HT1080 (cell line): ENCODE results near the gene KCNQ1. TPM values are rescaled to one million over a fixed set of nuclear protein-coding genes. Genes with fewer than 3 reads are reported as not detected.

ENCODE experiments used
- DNase-seq: peaks from one replicate; pipeline ENCODE4 v3.0.0-alpha.2; 2015; ENCODE audit warnings: low read depth
- total RNA-seq: library from RNA; depleted of rRNA; stranded (reverse); fragments of >200 nt; shearing (Covaris generic); gene quantifications from 2 replicates; pipeline ENCODE4 v1.2.3, GENCODE V29; 2014

KCNQ1 gene
- total RNA-seq, 1 experiment from 2014 or later, result not detected

GRCh38 chr11:2577991-2578928, 133.5 kb downstream of the KCNQ1 start:
- no peak for DNase-seq

GRCh38 chr11:2578929-2579270, 134.1 kb downstream of the KCNQ1 start:
- DNase-seq, result no peak

- DNase-seq, result no peak
These were observed 134.7 kb downstream of the KCNQ1 start for GRCh38 chr11:2579315-2580060.

- no peak for DNase-seq
These were observed 135.2 kb downstream of the KCNQ1 start for GRCh38 chr11:2580061-2580421.

GRCh38 chr11:2580571-2581001, 135.8 kb downstream of the KCNQ1 start:
- DNase-seq, result no peak

- DNase-seq, result no peak
These were observed 136.5 kb downstream of the KCNQ1 start for GRCh38 chr11:2581151-2581930.

GRCh38 chr11:2581931-2582350, 137.1 kb downstream of the KCNQ1 start:
- no peak for DNase-seq

GRCh38 chr11:2582351-2582945, 137.6 kb downstream of the KCNQ1 start:
- no peak for DNase-seq

- DNase-seq, result no peak
These were observed 138.3 kb downstream of the KCNQ1 start for GRCh38 chr11:2582946-2583604.

GRCh38 chr11:2583605-2583958, 138.8 kb downstream of the KCNQ1 start:
- DNase-seq, result no peak

- DNase-seq, result no peak
These were observed 139.6 kb downstream of the KCNQ1 start for GRCh38 chr11:2584434-2584811.

GRCh38 chr11:2584812-2585565, 140.2 kb downstream of the KCNQ1 start:
- DNase-seq, result no peak

GRCh38 chr11:2585566-2586086, 140.8 kb downstream of the KCNQ1 start:
- no peak for DNase-seq

GRCh38 chr11:2586087-2586792, 141.4 kb downstream of the KCNQ1 start:
- DNase-seq, result no peak

GRCh38 chr11:2586793-2587131, 142.0 kb downstream of the KCNQ1 start:
- DNase-seq, result no peak

- no peak for DNase-seq
These were observed 142.5 kb downstream of the KCNQ1 start for GRCh38 chr11:2587132-2587930.

GRCh38 chr11:2587976-2588748, 143.4 kb downstream of the KCNQ1 start:
- no peak for DNase-seq
